ENCODE results near the gene ILF2. TPM values are rescaled to one million over a fixed set of nuclear protein-coding genes. Genes with fewer than 3 reads are reported as not detected.

ILF2 gene
- total and polyA plus RNA-seq, 2 of the 13 experiments (the other 11 are each of a cell fraction or from before 2014, with no cell fraction given) = 292 to 366 TPM

DNA sequence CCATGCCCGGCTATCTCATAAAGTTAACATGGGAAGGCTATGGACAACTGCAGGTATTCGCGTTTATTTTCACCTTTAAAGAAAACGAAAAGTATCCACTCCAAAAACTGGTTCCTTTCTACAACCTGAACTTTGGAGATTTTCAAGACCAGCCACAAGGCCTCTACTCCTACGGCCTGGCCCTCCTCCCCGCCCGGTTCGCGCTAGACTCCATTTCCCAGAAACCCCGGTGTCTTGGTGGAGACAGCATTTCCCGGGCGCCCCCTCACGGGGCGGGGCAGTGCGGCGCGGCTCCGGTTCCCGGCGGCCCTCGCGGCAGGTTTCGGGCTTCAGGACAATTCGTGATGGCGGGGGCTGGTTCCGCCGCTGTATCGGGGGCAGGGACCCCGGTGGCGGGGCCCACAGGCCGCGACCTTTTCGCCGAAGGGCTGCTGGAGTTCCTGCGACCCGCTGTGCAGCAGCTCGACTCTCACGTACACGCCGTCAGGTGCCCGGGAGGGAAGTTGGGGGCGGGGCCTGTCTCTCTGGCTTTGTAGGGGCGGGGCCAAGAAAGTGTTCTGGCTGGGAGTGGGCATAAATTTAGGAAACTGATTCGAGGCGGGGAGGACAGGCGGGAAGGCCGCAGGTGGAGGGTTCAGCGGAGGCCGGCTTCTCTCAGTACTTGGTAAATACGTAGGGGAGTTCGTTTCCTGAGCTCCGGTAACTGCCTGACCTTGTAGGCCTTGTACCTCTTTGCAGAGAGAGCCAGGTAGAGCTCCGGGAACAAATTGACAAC lies 12.2 kb downstream of the ILF2 start, which contains the start of gene SNAPIN (continued):
- TF ChIP-seq, protein P1, sequence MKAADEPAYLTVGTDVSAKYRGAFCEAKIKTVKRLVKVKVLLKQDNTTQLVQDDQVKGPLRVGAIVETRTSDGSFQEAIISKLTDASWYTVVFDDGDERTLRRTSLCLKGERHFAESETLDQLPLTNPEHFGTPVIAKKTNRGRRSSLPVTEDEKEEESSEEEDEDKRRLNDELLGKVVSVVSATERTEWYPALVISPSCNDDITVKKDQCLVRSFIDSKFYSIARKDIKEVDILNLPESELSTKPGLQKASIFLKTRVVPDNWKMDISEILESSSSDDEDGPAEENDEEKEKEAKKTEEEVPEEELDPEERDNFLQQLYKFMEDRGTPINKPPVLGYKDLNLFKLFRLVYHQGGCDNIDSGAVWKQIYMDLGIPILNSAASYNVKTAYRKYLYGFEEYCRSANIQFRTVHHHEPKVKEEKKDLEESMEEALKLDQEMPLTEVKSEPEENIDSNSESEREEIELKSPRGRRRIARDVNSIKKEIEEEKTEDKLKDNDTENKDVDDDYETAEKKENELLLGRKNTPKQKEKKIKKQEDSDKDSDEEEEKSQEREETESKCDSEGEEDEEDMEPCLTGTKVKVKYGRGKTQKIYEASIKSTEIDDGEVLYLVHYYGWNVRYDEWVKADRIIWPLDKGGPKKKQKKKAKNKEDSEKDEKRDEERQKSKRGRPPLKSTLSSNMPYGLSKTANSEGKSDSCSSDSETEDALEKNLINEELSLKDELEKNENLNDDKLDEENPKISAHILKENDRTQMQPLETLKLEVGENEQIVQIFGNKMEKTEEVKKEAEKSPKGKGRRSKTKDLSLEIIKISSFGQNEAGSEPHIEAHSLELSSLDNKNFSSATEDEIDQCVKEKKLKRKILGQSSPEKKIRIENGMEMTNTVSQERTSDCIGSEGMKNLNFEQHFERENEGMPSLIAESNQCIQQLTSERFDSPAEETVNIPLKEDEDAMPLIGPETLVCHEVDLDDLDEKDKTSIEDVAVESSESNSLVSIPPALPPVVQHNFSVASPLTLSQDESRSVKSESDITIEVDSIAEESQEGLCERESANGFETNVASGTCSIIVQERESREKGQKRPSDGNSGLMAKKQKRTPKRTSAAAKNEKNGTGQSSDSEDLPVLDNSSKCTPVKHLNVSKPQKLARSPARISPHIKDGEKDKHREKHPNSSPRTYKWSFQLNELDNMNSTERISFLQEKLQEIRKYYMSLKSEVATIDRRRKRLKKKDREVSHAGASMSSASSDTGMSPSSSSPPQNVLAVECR (CRISPR knock-in tag; IDR thresholded peaks at IDR 0.05; ENCODE audit: borderline replicate concordance) = peak; percentile 77
- TF ChIP-seq, protein P2, sequence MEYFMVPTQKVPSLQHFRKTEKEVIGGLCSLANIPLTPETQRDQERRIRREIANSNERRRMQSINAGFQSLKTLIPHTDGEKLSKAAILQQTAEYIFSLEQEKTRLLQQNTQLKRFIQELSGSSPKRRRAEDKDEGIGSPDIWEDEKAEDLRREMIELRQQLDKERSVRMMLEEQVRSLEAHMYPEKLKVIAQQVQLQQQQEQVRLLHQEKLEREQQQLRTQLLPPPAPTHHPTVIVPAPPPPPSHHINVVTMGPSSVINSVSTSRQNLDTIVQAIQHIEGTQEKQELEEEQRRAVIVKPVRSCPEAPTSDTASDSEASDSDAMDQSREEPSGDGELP (IDR thresholded peaks at IDR 0.05; ENCODE audit: borderline replicate concordance, low read depth) = 0 out of 2 replicates have a peak, but pooled peaks have one; percentile 16
- peak; percentile 62; the same call in 1 of the 2 replicates for TF ChIP-seq KDM5B (CRISPR knock-in tag; IDR thresholded peaks at IDR 0.05; ENCODE audit: borderline replicate concordance)
- TF ChIP-seq, protein P3, sequence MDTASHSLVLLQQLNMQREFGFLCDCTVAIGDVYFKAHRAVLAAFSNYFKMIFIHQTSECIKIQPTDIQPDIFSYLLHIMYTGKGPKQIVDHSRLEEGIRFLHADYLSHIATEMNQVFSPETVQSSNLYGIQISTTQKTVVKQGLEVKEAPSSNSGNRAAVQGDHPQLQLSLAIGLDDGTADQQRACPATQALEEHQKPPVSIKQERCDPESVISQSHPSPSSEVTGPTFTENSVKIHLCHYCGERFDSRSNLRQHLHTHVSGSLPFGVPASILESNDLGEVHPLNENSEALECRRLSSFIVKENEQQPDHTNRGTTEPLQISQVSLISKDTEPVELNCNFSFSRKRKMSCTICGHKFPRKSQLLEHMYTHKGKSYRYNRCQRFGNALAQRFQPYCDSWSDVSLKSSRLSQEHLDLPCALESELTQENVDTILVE (CRISPR knock-in tag; IDR thresholded peaks at IDR 0.05) = peak; percentile 81
- 0 out of 2 replicates have a peak, but pooled peaks have one; percentile 70 for TF ChIP-seq ZSCAN9 (CRISPR knock-in tag; IDR thresholded peaks at IDR 0.05; ENCODE audit: borderline replicate concordance)
- no peak for TF ChIP-seq ZNF790 (CRISPR knock-in tag; IDR thresholded peaks at IDR 0.05; ENCODE audit: borderline replicate concordance)
- peak; percentile 27; the same call in 1 of the 2 replicates for TF ChIP-seq ZNF263 (CRISPR knock-in tag; IDR thresholded peaks at IDR 0.05)
- TF ChIP-seq, protein P4, sequence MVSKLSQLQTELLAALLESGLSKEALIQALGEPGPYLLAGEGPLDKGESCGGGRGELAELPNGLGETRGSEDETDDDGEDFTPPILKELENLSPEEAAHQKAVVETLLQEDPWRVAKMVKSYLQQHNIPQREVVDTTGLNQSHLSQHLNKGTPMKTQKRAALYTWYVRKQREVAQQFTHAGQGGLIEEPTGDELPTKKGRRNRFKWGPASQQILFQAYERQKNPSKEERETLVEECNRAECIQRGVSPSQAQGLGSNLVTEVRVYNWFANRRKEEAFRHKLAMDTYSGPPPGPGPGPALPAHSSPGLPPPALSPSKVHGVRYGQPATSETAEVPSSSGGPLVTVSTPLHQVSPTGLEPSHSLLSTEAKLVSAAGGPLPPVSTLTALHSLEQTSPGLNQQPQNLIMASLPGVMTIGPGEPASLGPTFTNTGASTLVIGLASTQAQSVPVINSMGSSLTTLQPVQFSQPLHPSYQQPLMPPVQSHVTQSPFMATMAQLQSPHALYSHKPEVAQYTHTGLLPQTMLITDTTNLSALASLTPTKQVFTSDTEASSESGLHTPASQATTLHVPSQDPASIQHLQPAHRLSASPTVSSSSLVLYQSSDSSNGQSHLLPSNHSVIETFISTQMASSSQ (IDR thresholded peaks at IDR 0.05; ENCODE audit: low read depth) = no peak
- TF ChIP-seq, protein P4 (CRISPR knock-in tag; IDR thresholded peaks at IDR 0.05; ENCODE audit: borderline replicate concordance) = peak; percentile 32; the same call in 1 of the 2 replicates
- TF ChIP-seq, protein P5, sequence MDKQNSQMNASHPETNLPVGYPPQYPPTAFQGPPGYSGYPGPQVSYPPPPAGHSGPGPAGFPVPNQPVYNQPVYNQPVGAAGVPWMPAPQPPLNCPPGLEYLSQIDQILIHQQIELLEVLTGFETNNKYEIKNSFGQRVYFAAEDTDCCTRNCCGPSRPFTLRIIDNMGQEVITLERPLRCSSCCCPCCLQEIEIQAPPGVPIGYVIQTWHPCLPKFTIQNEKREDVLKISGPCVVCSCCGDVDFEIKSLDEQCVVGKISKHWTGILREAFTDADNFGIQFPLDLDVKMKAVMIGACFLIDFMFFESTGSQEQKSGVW (CRISPR knock-in tag; IDR thresholded peaks at IDR 0.05; ENCODE audit: borderline replicate concordance) = no peak
- peak; percentile 56 for TF ChIP-seq AGO2 (optimal IDR thresholded peaks at IDR 0.05; ENCODE audit: low read depth, low read length)
- TF ChIP-seq EP300 (IDR thresholded peaks at IDR 0.05; ENCODE audit: low read depth in 2 of 2, low read length in 2 of 2) = peak in 1 of 2 experiments; percentile 12; a peak in 1 of 4 replicates
- no peak for TF ChIP-seq EP300 (CRISPR knock-in tag; IDR thresholded peaks at IDR 0.05; ENCODE audit: borderline replicate concordance)
- TF ChIP-seq ESRRA (CRISPR knock-in tag; IDR thresholded peaks at IDR 0.05; ENCODE audit: low read depth) = peak; percentile 52; the same call in 1 of the 2 replicates
- peak; percentile 62; the same call in 1 of the 2 replicates for TF ChIP-seq KDM2A (CRISPR knock-in tag; IDR thresholded peaks at IDR 0.05; ENCODE audit: borderline replicate concordance, low read depth)
